Adrenal gland (tissue), 5 donors: ENCODE results near the gene DUSP18.

Experiments used
- POLR2A ChIP-seq, 2 donors: fragments of 450-650 bp; IDR thresholded peaks; one replicate each; pipeline ENCODE4 v1.6.1; 2017; ENCODE audit warnings: antibody characterized with exemption in 2 of 2, mild to moderate bottlenecking in 2 of 2, moderate library complexity in 1 of 2
- TF ChIP-seq, protein P1 (sequence below), 6 experiments: fragments of 450-650 bp in 4 of 6; fragments of 200-600 bp in 2 of 6; sonication (generic) in 1 of 6; IDR thresholded peaks; 1 replicate in 5 of 6; 2 replicates in 1 of 6; pipeline versions ENCODE4 v1.5.1 to v1.8.0; 2016 to 2021; ENCODE audit warnings: antibody characterized with exemption in 6 of 6, mild to moderate bottlenecking in 2 of 6, moderate library complexity in 1 of 6
- donor health status: DM: no; HTN: no; CAD: no.

- TF ChIP-seq POLR2A (IDR thresholded peaks at IDR 0.05): no peak
- TF ChIP-seq, protein P1, sequence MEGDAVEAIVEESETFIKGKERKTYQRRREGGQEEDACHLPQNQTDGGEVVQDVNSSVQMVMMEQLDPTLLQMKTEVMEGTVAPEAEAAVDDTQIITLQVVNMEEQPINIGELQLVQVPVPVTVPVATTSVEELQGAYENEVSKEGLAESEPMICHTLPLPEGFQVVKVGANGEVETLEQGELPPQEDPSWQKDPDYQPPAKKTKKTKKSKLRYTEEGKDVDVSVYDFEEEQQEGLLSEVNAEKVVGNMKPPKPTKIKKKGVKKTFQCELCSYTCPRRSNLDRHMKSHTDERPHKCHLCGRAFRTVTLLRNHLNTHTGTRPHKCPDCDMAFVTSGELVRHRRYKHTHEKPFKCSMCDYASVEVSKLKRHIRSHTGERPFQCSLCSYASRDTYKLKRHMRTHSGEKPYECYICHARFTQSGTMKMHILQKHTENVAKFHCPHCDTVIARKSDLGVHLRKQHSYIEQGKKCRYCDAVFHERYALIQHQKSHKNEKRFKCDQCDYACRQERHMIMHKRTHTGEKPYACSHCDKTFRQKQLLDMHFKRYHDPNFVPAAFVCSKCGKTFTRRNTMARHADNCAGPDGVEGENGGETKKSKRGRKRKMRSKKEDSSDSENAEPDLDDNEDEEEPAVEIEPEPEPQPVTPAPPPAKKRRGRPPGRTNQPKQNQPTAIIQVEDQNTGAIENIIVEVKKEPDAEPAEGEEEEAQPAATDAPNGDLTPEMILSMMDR (IDR thresholded peaks at IDR 0.05): no peak
Observed at GRCh38 chr22:30695871-30696655, 28.4 kb upstream of the DUSP18 start.
